Adrenal gland (tissue), 5 donors: ENCODE data around the gene MDK.

Experiments
- POLR2A ChIP-seq, 2 donors: fragments of 450-650 bp; IDR thresholded peaks; one replicate each; pipeline ENCODE4 v1.6.1; 2017; ENCODE audit warnings: antibody characterized with exemption in 2 of 2, mild to moderate bottlenecking in 2 of 2, moderate library complexity in 1 of 2
- TF ChIP-seq, protein P1 (sequence below), 6 experiments: fragments of 450-650 bp in 4 of 6; fragments of 200-600 bp in 2 of 6; sonication (generic) in 1 of 6; IDR thresholded peaks; 1 replicate in 5 of 6; 2 replicates in 1 of 6; pipeline versions ENCODE4 v1.5.1 to v1.8.0; 2016 to 2021; ENCODE audit warnings: antibody characterized with exemption in 6 of 6, mild to moderate bottlenecking in 2 of 6, moderate library complexity in 1 of 6
- donor health status: DM: no; HTN: no; CAD: no.

DNA sequence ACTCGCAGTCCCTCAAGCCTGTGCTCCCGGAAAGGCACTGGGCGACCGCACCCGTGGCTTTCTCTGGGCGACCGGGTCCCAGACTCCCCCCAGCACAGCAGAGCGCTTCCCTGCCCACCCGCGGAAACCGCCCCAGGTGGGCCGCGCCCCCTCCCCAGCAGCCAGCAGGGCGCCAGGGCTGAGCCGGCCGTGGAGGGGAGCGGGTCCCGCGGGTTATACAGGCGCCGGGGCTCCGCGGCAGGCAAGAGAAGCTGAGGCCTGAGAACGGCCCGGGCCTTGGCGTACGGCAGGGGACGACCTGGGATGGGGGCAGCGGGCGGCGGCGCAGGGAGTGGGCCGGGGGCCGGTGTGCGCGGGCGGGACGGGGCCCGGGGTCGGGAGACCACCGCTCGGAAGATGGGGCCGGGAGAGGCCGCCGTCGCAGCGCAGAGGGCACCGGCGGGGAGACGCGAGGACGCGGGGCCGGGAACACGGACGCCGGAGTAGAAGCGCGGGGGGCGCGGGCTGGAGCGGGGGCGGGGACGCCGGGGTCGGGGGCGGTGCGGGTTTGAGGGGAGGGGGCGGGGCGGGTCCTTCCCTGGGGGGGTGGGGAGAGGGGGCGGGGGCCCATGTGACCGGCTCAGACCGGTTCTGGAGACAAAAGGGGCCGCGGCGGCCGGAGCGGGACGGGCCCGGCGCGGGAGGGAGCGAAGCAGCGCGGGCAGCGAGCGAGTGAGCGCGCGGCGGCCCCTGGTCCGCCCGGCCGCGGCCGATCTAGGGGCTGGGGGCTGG lies at the start of gene MDK:
- TF ChIP-seq, protein P1, sequence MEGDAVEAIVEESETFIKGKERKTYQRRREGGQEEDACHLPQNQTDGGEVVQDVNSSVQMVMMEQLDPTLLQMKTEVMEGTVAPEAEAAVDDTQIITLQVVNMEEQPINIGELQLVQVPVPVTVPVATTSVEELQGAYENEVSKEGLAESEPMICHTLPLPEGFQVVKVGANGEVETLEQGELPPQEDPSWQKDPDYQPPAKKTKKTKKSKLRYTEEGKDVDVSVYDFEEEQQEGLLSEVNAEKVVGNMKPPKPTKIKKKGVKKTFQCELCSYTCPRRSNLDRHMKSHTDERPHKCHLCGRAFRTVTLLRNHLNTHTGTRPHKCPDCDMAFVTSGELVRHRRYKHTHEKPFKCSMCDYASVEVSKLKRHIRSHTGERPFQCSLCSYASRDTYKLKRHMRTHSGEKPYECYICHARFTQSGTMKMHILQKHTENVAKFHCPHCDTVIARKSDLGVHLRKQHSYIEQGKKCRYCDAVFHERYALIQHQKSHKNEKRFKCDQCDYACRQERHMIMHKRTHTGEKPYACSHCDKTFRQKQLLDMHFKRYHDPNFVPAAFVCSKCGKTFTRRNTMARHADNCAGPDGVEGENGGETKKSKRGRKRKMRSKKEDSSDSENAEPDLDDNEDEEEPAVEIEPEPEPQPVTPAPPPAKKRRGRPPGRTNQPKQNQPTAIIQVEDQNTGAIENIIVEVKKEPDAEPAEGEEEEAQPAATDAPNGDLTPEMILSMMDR (IDR thresholded peaks at IDR 0.05) = no peak
- no peak for TF ChIP-seq POLR2A (IDR thresholded peaks at IDR 0.05)
